GM12873 (cell line): Measurements from ENCODE around the gene PTCH2.
A peak's percentile ranks its signal among the peaks of the same experiment; 100 is the strongest.

Experiments used
- TF ChIP-seq, protein P1 (sequence below): IDR thresholded peaks from 2 replicates; pipeline ENCODE4 v1.5.1; 2012; ENCODE audit warnings: low read depth, mild to moderate bottlenecking, moderate library complexity, low read length, control low read depth; ENCODE audit not compliant: insufficient read depth; ENCODE audit errors: missing control alignments

PTCH2 gene

DNA sequence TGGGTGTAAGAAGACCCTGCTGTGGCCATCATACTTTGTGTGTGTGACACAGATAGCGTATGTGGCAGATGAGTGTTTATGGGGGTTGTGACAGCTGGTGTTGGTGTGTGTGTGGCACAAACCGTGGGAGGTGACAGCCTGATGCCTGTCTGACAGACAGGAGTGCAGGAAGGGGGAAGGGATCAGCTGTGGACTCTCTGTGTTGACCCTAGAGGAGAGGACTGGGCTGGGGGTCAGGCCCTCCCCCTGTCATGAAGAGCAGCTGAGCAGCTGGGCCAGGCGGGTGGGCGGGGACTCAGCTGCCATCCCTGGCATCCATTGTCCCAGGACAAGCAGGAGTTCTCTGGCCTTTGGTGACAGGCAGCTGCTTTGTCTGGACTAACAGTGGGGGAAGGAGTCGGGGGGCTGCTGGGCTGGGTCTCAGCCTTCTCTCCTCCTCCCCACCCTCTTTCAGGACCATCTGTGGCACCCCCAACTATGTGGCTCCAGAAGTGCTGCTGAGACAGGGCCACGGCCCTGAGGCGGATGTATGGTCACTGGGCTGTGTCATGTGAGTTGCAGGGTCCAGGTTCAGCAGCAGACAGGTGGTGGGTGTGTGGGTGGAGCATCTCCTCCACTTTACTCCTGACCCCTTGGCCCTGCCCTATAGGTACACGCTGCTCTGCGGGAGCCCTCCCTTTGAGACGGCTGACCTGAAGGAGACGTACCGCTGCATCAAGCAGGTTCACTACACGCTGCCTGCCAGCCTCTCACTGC, 40.6 kb downstream of the PTCH2 start:
- TF ChIP-seq, protein P1, sequence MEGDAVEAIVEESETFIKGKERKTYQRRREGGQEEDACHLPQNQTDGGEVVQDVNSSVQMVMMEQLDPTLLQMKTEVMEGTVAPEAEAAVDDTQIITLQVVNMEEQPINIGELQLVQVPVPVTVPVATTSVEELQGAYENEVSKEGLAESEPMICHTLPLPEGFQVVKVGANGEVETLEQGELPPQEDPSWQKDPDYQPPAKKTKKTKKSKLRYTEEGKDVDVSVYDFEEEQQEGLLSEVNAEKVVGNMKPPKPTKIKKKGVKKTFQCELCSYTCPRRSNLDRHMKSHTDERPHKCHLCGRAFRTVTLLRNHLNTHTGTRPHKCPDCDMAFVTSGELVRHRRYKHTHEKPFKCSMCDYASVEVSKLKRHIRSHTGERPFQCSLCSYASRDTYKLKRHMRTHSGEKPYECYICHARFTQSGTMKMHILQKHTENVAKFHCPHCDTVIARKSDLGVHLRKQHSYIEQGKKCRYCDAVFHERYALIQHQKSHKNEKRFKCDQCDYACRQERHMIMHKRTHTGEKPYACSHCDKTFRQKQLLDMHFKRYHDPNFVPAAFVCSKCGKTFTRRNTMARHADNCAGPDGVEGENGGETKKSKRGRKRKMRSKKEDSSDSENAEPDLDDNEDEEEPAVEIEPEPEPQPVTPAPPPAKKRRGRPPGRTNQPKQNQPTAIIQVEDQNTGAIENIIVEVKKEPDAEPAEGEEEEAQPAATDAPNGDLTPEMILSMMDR: no peak

DNA sequence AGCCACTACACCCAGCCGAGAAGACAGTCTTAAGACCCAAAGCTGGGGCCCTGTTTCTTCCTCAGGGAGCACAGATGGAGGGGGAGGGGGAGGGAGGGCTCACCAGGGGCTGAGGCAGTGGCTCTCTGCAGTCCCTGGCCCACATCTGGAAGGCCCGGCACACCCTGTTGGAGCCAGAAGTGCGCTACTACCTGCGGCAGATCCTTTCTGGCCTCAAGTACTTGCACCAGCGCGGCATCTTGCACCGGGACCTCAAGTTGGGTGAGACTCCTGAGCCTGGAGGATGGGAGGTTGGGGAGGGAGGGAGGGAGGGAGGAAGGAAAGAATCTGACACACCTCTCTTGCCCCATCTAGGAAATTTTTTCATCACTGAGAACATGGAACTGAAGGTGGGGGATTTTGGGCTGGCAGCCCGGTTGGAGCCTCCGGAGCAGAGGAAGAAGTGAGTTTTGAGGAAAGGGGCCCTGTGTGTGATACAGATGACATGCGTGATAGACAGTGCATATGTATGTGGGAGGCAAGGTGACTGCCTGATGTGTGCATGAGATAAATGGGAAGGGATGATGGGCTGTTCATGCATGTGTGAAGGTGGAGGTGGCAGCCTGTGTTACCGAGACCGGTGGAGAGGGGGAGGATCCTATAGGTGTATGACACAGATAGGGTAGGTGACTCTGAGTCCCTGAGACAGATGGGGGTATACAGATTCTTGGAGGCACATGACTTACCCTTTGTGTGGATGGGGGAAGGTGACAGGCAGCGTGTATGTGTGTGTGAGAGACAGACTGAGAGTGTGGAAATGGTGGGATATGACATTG, 41.4 kb downstream of the PTCH2 start:
- TF ChIP-seq, protein P1: no peak

DNA sequence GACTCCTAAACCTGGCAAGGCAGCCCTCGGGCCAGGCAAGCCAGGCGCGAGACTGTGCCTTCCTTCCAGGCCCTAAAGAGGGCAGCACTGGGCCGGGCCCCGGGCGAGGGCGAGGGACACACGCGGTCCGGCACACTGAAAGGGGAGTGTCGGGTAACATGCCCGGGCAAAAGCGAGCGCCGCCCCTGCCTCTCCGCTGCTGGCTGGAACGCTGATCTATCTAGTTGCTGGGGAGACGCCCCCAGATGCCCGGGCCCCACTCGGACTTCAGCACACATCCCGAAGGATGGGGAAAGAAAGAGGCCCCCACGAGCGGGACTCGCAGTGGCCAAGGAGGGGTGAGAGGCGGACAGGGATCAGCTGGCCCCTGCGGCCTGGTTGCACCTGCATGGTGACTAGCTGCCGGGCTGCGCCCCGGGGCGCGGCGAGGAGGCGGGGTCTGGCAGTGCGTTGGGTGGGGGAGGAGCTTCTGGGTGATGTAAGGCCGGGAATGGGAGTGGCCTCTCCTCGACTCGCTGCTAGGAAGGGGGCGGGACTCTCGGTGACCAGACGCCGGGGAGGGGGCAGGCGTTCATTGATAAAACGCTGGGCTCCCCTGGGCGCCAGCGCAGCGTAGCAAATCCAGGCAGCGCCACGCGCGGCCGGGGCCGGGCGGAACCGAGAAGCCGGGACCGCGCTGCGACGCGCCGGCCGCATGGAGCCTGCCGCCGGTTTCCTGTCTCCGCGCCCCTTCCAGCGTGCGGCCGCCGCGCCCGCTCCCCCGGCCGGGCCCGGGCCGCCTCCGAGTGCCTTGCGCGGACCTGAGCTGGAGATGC, 43.1 kb downstream of the PTCH2 start, which contains the start of gene PLK3:
TSS of gene PLK3 (plus strand) at position 608 of the 815 bp plus-strand sequence. CDS start at position 695, 87 bp downstream.
- TF ChIP-seq, protein P1: peak; percentile 87

DNA sequence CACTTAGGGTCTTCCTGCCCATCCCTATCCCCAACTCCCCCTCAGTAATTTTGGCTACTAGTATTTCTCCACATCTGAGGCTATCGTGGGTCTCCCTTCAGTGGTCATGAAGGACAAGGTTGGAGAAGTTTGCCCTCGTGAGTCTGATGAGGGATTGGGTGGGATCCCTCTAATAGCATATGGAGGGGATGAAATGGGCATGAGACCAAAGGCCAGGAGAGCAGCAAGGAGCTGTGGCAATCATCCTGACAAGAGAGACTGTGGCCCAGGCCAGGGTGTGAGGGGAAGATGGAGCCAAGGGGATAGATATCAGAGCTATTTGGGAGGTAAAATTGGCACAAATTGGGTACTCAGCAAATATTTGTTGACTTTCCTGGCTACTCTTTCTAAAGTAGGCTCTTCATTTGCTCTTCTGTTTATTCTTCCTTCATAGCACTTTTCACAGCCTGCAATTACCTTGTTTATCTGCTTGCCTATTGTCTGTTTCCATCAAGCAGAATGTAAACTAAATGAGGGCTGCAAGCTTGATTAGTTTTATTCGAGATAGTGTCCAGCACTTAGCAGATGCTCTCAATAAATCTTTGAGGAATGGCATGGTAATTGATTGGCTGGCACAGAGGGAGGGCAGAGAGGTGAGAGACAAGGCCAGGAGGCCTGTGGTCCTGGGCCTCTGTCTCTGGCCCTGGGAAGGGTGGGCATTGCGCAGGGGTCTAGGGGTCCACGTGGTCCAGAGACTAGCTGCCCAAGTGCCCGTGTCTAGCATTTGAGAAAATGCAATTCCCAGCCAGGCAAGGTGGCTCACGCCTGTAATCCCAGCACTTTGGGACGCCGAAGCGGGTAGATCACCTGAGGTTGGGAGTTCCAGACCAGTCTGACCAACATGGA, 44.3 kb downstream of the PTCH2 start:
- TF ChIP-seq, protein P1: no peak

DNA sequence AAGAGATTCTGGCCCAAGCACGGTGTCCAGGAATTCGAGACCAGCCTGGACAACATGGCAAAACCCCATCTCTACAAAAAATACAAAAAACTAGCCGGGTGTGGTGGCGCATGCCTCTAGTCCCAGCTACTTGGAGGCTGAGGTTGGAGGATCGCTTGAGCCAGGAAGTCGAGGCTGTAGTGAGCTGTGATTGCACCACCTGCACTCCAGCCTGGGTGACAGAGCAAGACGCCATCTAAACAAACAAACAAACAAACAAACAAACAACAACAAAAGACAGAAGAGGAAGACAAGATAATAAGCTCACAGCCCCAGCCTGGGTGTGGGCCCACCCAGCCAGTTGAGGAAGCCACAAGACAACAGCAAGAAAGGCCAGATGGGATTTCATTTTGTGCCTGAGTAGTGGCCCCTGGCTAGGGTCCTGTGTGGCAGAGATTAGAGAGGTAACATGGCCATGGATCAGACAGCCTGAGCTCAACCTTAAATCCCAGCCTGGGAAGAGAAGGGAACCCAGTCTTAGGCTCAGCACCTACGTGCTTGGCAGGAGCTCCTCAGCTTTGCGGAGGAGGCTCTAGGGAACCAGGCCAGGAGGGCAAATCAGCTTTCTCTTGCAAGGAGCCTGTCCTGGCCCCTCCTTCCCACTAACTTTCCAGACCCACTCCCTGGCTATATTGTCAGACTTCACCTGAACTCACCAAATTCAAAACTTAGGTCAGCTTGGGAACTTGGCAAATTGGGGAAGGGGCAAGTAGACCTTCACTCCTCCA, 50.1 kb downstream of the PTCH2 start:
- TF ChIP-seq, protein P1: no peak
